Measurements from ENCODE around the gene MICB.

GRCh38 chr6:31540640-31541039, 42.7 kb downstream of the MICB start:
- no peak for TF ChIP-seq YY1 (IDR thresholded peaks at IDR 0.05; ENCODE audit: low read depth)
- TF ChIP-seq NFIC (IDR thresholded peaks at IDR 0.05), result no peak
- no peak for TF ChIP-seq RAD21 (IDR thresholded peaks at IDR 0.05; ENCODE audit: low read depth)
- no peak for TF ChIP-seq CEBPB (IDR thresholded peaks at IDR 0.05)
- no peak for TF ChIP-seq EP300 (IDR thresholded peaks at IDR 0.05; ENCODE audit: borderline replicate concordance)
- no peak for TF ChIP-seq REST (IDR thresholded peaks at IDR 0.05; ENCODE audit: low read depth)
- TF ChIP-seq MAX (IDR thresholded peaks at IDR 0.05), result no peak
- no peak for TF ChIP-seq TAF1 (IDR thresholded peaks at IDR 0.05; ENCODE audit: low read depth)
- TF ChIP-seq TEAD4 (IDR thresholded peaks at IDR 0.05), result no peak
- no peak for TF ChIP-seq EGR1 (IDR thresholded peaks at IDR 0.05)
- TF ChIP-seq TCF12 (IDR thresholded peaks at IDR 0.05; ENCODE audit: low read depth), result no peak
- no peak for TF ChIP-seq CREB1 (IDR thresholded peaks at IDR 0.05; ENCODE audit: low read depth)

Data from Ishikawa (cell line).